Measurements from ENCODE around the gene POLG.

Gene POLG

GRCh38 chr15:89367485-89368451, 33.1 kb upstream of the POLG start:
- H3K9me3 ChIP-seq (ENCODE audit: control insufficient read depth, insufficient read depth, low read depth, low read length), result no peaks in the 10 kb centered on the region
- ChIA-PET POLR2A (interaction anchor here (2.1 kb wide), 1 partner anchor 12 kb away, joined by 7 read pairs; no protein-coding TSS in a partner anchor), CTCF (interaction anchor here (0.9 to 2.7 kb wide), 5 partner anchors 10 to 47 kb away, joined by 3 to 26 read pairs (median 8); no protein-coding TSS in a partner anchor)
- TF ChIP-seq ZBTB7A (tag by site-specific recombination; IDR thresholded peaks at IDR 0.05; ENCODE audit: low read depth), result no peak
- no peak for TF ChIP-seq KLF9 (tag by site-specific recombination; IDR thresholded peaks at IDR 0.05; ENCODE audit: low read depth)
- no peak for TF ChIP-seq ZNF449 (tag by site-specific recombination; IDR thresholded peaks at IDR 0.05)
- TF ChIP-seq ZNF366 (tag by site-specific recombination; conservative IDR thresholded peaks at IDR 0.05), result no peak
- H3K36me3 ChIP-seq (ENCODE audit: control insufficient read depth in 2 of 2, insufficient read depth in 1 of 2, low read length in 2 of 2), result no peaks in the 10 kb centered on the region
- no peak overlapping the region for H3K27ac ChIP-seq (ENCODE audit: extremely low read depth, low read depth, low read length)
- no peak overlapping the region for H3K4me3 ChIP-seq (ENCODE audit: low read depth, low read length)
- H3K4me1 ChIP-seq (ENCODE audit: control insufficient read depth, insufficient read depth, low read length), result no peaks in the 10 kb centered on the region

GRCh38 chr15:89366656-89367393, 32.2 kb upstream of the POLG start:
- Histone ChIP-seq H3K36me3 (ENCODE audit: control insufficient read depth in 2 of 2, insufficient read depth in 1 of 2, low read length in 2 of 2) (no peaks in the 10 kb centered on the region), H3K4me3 (ENCODE audit: low read depth, low read length) (no peak overlapping the region), H3K4me1 (ENCODE audit: control insufficient read depth, insufficient read depth, low read length) (0 out of 2 replicates have a peak, but pooled peaks cover 2% of the 10 kb centered on the region), H3K9me3 (ENCODE audit: control insufficient read depth, insufficient read depth, low read depth, low read length) (no peaks in the 10 kb centered on the region), H3K27ac (ENCODE audit: extremely low read depth, low read depth, low read length) (no peak overlapping the region)
- TF ChIP-seq ZNF140 (tag by site-specific recombination; IDR thresholded peaks at IDR 0.05) (no peak), HIC1 (tag by site-specific recombination; IDR thresholded peaks at IDR 0.05) (no peak)
- TF ChIP-seq, protein P1, sequence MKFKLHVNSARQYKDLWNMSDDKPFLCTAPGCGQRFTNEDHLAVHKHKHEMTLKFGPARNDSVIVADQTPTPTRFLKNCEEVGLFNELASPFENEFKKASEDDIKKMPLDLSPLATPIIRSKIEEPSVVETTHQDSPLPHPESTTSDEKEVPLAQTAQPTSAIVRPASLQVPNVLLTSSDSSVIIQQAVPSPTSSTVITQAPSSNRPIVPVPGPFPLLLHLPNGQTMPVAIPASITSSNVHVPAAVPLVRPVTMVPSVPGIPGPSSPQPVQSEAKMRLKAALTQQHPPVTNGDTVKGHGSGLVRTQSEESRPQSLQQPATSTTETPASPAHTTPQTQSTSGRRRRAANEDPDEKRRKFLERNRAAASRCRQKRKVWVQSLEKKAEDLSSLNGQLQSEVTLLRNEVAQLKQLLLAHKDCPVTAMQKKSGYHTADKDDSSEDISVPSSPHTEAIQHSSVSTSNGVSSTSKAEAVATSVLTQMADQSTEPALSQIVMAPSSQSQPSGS (tag by site-specific recombination; IDR thresholded peaks at IDR 0.05; ENCODE audit: low read depth), result no peak
- POLR2A ChIA-PET, result interaction anchor here (0.6 kb wide), 1 partner anchor 14 kb away, joined by 4 read pairs; no protein-coding TSS in a partner anchor
- CTCF ChIA-PET, result interaction anchor here (0.9 to 2.1 kb wide), 3 partner anchors 9 to 33 kb away, joined by 3 to 11 read pairs (median 6); no protein-coding TSS in a partner anchor

DNA sequence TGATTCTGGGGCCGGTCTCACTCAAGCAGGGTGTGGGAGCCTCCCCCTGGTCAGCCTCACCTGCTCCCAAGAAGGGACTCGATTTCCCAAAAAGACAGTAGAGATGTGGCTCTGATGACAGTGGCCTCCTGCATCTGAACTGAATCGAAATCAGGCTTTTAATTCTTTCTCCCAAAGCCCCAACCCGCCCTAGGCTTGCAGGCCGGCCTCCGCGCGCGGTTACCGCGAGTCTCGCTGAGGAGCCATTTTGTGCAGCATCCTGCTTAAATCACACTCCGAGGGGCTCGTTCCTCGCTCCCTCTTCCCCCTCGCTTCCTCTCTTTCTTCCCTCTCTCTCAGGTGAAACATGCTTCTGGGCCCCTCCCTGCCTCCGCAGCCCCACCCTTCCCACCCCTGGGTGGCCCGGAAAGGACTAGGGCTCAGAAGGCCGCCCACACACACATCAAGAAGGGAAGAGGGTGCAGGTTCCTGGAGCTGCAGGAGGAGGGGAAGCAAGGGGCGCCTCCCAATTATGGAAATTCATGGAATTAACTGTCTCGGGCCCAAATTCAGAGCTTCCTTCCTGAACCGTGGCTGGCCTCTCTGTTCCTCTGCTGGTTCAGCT, 30.9 kb upstream of the POLG start:
- TF ChIP-seq ZXDB (tag by site-specific recombination; IDR thresholded peaks at IDR 0.05) (no peak), ZNF48 (tag by site-specific recombination; IDR thresholded peaks at IDR 0.05) (no peak), ZNF184 (tag by site-specific recombination; IDR thresholded peaks at IDR 0.05) (no peak), ZNF19 (tag by site-specific recombination; IDR thresholded peaks at IDR 0.05; ENCODE audit: low read depth) (no peak), ZNF366 (tag by site-specific recombination; conservative IDR thresholded peaks at IDR 0.05) (no peak), ZNF175 (tag by site-specific recombination; IDR thresholded peaks at IDR 0.05) (no peak)
- TF ChIP-seq, protein P2, sequence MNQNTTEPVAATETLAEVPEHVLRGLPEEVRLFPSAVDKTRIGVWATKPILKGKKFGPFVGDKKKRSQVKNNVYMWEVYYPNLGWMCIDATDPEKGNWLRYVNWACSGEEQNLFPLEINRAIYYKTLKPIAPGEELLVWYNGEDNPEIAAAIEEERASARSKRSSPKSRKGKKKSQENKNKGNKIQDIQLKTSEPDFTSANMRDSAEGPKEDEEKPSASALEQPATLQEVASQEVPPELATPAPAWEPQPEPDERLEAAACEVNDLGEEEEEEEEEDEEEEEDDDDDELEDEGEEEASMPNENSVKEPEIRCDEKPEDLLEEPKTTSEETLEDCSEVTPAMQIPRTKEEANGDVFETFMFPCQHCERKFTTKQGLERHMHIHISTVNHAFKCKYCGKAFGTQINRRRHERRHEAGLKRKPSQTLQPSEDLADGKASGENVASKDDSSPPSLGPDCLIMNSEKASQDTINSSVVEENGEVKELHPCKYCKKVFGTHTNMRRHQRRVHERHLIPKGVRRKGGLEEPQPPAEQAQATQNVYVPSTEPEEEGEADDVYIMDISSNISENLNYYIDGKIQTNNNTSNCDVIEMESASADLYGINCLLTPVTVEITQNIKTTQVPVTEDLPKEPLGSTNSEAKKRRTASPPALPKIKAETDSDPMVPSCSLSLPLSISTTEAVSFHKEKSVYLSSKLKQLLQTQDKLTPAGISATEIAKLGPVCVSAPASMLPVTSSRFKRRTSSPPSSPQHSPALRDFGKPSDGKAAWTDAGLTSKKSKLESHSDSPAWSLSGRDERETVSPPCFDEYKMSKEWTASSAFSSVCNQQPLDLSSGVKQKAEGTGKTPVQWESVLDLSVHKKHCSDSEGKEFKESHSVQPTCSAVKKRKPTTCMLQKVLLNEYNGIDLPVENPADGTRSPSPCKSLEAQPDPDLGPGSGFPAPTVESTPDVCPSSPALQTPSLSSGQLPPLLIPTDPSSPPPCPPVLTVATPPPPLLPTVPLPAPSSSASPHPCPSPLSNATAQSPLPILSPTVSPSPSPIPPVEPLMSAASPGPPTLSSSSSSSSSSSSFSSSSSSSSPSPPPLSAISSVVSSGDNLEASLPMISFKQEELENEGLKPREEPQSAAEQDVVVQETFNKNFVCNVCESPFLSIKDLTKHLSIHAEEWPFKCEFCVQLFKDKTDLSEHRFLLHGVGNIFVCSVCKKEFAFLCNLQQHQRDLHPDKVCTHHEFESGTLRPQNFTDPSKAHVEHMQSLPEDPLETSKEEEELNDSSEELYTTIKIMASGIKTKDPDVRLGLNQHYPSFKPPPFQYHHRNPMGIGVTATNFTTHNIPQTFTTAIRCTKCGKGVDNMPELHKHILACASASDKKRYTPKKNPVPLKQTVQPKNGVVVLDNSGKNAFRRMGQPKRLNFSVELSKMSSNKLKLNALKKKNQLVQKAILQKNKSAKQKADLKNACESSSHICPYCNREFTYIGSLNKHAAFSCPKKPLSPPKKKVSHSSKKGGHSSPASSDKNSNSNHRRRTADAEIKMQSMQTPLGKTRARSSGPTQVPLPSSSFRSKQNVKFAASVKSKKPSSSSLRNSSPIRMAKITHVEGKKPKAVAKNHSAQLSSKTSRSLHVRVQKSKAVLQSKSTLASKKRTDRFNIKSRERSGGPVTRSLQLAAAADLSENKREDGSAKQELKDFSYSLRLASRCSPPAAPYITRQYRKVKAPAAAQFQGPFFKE (tag by site-specific recombination; IDR thresholded peaks at IDR 0.05; ENCODE audit: borderline replicate concordance), result no peak
- no peak overlapping the region for H3K27ac ChIP-seq (ENCODE audit: extremely low read depth, low read depth, low read length)
- no peaks in the 10 kb centered on the region for H3K9me3 ChIP-seq (ENCODE audit: control insufficient read depth, insufficient read depth, low read depth, low read length)
- H3K36me3 ChIP-seq (ENCODE audit: control insufficient read depth in 2 of 2, insufficient read depth in 1 of 2, low read length in 2 of 2), result no peaks in the 10 kb centered on the region
- CTCF ChIA-PET, result interaction anchor here (0.5 to 2.1 kb wide), 3 partner anchors 8 to 49 kb away, joined by 6 to 11 read pairs (median 6); no protein-coding TSS in a partner anchor
- H3K4me1 ChIP-seq (ENCODE audit: control insufficient read depth, insufficient read depth, low read length), result 0 out of 2 replicates have a peak, but pooled peaks cover 4% of the 10 kb centered on the region
- POLR2A ChIA-PET, result interaction anchor here (0.5 kb wide), 1 partner anchor 22 kb away, joined by 3 read pairs; no protein-coding TSS in a partner anchor
- H3K4me3 ChIP-seq (ENCODE audit: low read depth, low read length), result no peak overlapping the region
